ENCODE results near the gene LNPEP.

GRCh38 chr5:97041239-97041638 lies 105.4 kb downstream of the LNPEP start:
- TF ChIP-seq EZH2 (IDR thresholded peaks at IDR 0.05; ENCODE audit: insufficient read depth, poor library complexity, severe bottlenecking) (no peak), EZH2phosphoT487 (IDR thresholded peaks at IDR 0.05; ENCODE audit: insufficient read depth, low read depth) (no peak)

All from GM23248 (cell line).